Measurements from ENCODE around the gene SPDYE4.
A peak's percentile ranks its signal among the peaks of the same experiment; 100 is the strongest.

Gene SPDYE4

GRCh38 chr17:8736796-8737195 lies 21.6 kb downstream of the SPDYE4 start:
- no peak for FAIRE-seq

- FAIRE-seq = no peak
These were observed 22.0 kb downstream of the SPDYE4 start for GRCh38 chr17:8736362-8736761.

- no peak for FAIRE-seq
These were observed 22.9 kb downstream of the SPDYE4 start for GRCh38 chr17:8735336-8735939.

GRCh38 chr17:8734876-8735275 lies 23.5 kb downstream of the SPDYE4 start:
- FAIRE-seq = no peak

- FAIRE-seq = no peak
These were observed 25.8 kb downstream of the SPDYE4 start for GRCh38 chr17:8732406-8733085.

GRCh38 chr17:8729860-8730259 lies 28.5 kb downstream of the SPDYE4 start:
- no peak for FAIRE-seq

GRCh38 chr17:8729421-8729820 lies 28.9 kb downstream of the SPDYE4 start:
- FAIRE-seq = peak; percentile 70

- no peak for FAIRE-seq
These were observed 29.4 kb downstream of the SPDYE4 start for GRCh38 chr17:8728971-8729370.

GRCh38 chr17:8728251-8728938 lies 30.0 kb downstream of the SPDYE4 start:
- no peak for FAIRE-seq

- no peak for FAIRE-seq
These were observed 31.3 kb downstream of the SPDYE4 start for GRCh38 chr17:8726941-8727555.

- FAIRE-seq = no peak
These were observed 32.2 kb downstream of the SPDYE4 start for GRCh38 chr17:8725881-8726876.

- no peak for FAIRE-seq
These were observed 33.9 kb downstream of the SPDYE4 start for GRCh38 chr17:8724451-8724850.

- no peak for FAIRE-seq
These were observed 37.8 kb downstream of the SPDYE4 start for GRCh38 chr17:8720596-8720995.

GRCh38 chr17:8719291-8720246 lies 38.8 kb downstream of the SPDYE4 start:
- FAIRE-seq = no peak

GRCh38 chr17:8718001-8718563 lies 40.3 kb downstream of the SPDYE4 start:
- no peak for FAIRE-seq

- no peak for FAIRE-seq
These were observed 44.5 kb downstream of the SPDYE4 start for GRCh38 chr17:8713878-8714277.

- no peak for FAIRE-seq
These were observed 45.0 kb downstream of the SPDYE4 start for GRCh38 chr17:8713315-8713714.

- no peak for FAIRE-seq
These were observed 45.6 kb downstream of the SPDYE4 start for GRCh38 chr17:8712698-8713097.

- FAIRE-seq = no peak
These were observed 47.1 kb downstream of the SPDYE4 start for GRCh38 chr17:8711291-8711690.

GRCh38 chr17:8710813-8711212 lies 47.5 kb downstream of the SPDYE4 start:
- FAIRE-seq = no peak

- FAIRE-seq = no peak
These were observed 49.3 kb downstream of the SPDYE4 start for GRCh38 chr17:8709006-8709405.
